GM12891 (cell line): ENCODE results near the gene ZNF581.

Experiments used
- PAX5 ChIP-seq: IDR thresholded peaks from 2 replicates; pipeline ENCODE4 v1.6.1; 2011; ENCODE audit warnings: low read length, moderate library complexity, mild to moderate bottlenecking; ENCODE audit not compliant: insufficient read depth, severe bottlenecking
- POLR2A ChIP-seq: IDR thresholded peaks from 2 replicates; pipeline ENCODE4 v1.6.1; 2011; ENCODE audit warnings: low read depth, low read length, control low read depth
- POLR2AphosphoS5 ChIP-seq: IDR thresholded peaks from 2 replicates; pipeline ENCODE4 v1.6.1; 2011; ENCODE audit warnings: low read depth, low read length, control low read depth
- POU2F2 ChIP-seq: IDR thresholded peaks from 2 replicates; pipeline ENCODE4 v1.6.1; 2011; ENCODE audit warnings: low read depth, mild to moderate bottlenecking, control low read depth, low read length, moderate library complexity
- SPI1 ChIP-seq: IDR thresholded peaks from 2 replicates; pipeline ENCODE4 v1.6.1; 2011; ENCODE audit warnings: low read depth, low read length, control low read depth

DNA sequence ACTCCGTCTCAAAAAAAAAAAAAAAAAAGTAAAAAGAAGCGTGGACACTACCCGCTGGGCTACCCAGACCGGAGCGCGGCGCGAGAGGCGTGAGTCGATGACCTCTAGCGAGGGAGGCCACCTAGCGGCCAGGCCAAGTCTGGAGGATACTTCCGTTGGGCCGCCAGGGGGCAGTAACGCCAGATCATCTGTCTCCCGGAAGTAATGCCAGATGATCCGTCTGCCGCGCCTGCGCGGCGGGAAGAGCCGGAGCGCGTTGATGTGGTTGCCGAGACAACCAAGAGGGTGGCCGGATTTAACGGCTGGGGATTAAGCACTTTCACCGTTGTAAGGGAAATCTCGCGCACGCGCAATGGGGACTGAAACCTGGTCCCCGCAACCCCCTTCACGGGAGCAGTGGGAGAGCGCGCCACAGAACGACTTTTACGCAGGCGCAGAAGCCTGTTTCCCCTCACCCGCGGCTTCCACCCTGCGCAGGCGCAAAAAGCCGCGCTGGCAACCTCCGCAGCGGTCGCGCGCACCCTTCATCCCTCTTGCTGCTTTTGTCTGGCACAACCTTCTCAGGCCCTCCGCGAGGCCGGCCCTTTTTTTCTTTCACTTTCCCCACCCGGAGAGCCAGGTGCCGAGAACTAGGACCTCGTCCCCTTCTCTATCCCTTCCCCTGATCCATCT, 10.3 kb downstream of the ZNF581 start:
- TF ChIP-seq PAX5 = no peak
- no peak for TF ChIP-seq POU2F2
- TF ChIP-seq POLR2A = peak; percentile 87
- no peak for TF ChIP-seq SPI1
- TF ChIP-seq POLR2AphosphoS5 = peak; percentile 54
